ENCODE data around the gene VPS52. TPM values are rescaled to one million over a fixed set of nuclear protein-coding genes. Genes with fewer than 3 reads are reported as not detected.
A peak's percentile ranks its signal among the peaks of the same experiment; 100 is the strongest.

The VPS52 gene
- total and polyA plus RNA-seq, 9 of the 15 experiments (the other 6 are each of a cell fraction or from before 2014, with no cell fraction given), result 24.4 to 103 (median 40.2) TPM

- TF ChIP-seq SIN3A (IDR thresholded peaks at IDR 0.05; ENCODE audit: borderline replicate concordance in 2 of 2, control insufficient read depth in 1 of 2, low read depth in 2 of 2, low read length in 2 of 2) (peak; percentile 24 to 44; a peak in 2 of 4 replicates), ELF2 (CRISPR knock-in tag; IDR thresholded peaks at IDR 0.05) (0 out of 2 replicates have a peak, but pooled peaks have one; percentile 42), RHOXF2B (CRISPR knock-in tag; conservative IDR thresholded peaks at IDR 0.05) (no peak), E2F6 (IDR thresholded peaks at IDR 0.05; ENCODE audit: borderline replicate concordance in 1 of 2, extremely low read depth in 1 of 2, insufficient read depth in 1 of 2, insufficient read length in 1 of 2, low read depth in 1 of 2, low read length in 1 of 2, poor library complexity in 1 of 2, severe bottlenecking in 1 of 2) (no peak), ZNF318 (IDR thresholded peaks at IDR 0.05; ENCODE audit: borderline replicate concordance in 1 of 2, low read depth in 1 of 2) (0 out of 4 replicates have a peak, but pooled peaks of 1 of the 2 experiments have one; percentile 55), NFATC3 (IDR thresholded peaks at IDR 0.05) (no peak), HDAC1 (IDR thresholded peaks at IDR 0.05) (peak in 1 of 2 experiments; percentile 6; a peak in 1 of 4 replicates), PREB (CRISPR knock-in tag; IDR thresholded peaks at IDR 0.05) (peak; percentile 96; the same call in 1 of the 2 replicates), CHD2 (IDR thresholded peaks at IDR 0.05; ENCODE audit: low read depth, low read length) (peak; percentile 4; the same call in 1 of the 2 replicates), TCF7 (IDR thresholded peaks at IDR 0.05; ENCODE audit: borderline replicate concordance) (no peak), POLR2A (conservative IDR thresholded peaks at IDR 0.05) (no peak; the same call in 1 of the 2 replicates), MCM3 (IDR thresholded peaks at IDR 0.05) (no peak), MCM7 (IDR thresholded peaks at IDR 0.05) (no peak), RBM39 (optimal IDR thresholded peaks at IDR 0.05; ENCODE audit: low read depth, low read length) (peak; percentile 91), GTF2E2 (tag; IDR thresholded peaks at IDR 0.05) (no peak), HNRNPUL1 (IDR thresholded peaks at IDR 0.05; ENCODE audit: low read length) (peak; percentile 74), SRSF9 (IDR thresholded peaks at IDR 0.05; ENCODE audit: borderline replicate concordance, low read depth, low read length) (no peak)
Observed at GRCh38 chr6:33272275-33273128, 826 bp upstream of the VPS52 start (continued).
